Glomerular endothelial cell (primary cell): ENCODE measurements around the gene CKAP5. TPM values are rescaled to one million over a fixed set of nuclear protein-coding genes. Genes with fewer than 3 reads are reported as not detected.
"Not testable (repeated sequence)": the region's sequence is repeated elsewhere in the genome, so short reads cannot be mapped to it uniquely, and the experiment has no call there.

Source experiments
- DNase-seq: peaks from one replicate; pipeline ENCODE4 v3.0.0-alpha.2; 2011; ENCODE audit warnings: low read depth, low spot score; ENCODE audit errors: extremely low read depth
- total RNA-seq: library from RNA; depleted of rRNA; stranded (reverse); fragments of >200 nt; gene quantifications from 2 replicates; pipeline ENCODE4 v1.2.3, GENCODE V29; 2015

CKAP5 gene
- total RNA-seq, 1 donor from 2014 or later: 60.0 TPM

DNA sequence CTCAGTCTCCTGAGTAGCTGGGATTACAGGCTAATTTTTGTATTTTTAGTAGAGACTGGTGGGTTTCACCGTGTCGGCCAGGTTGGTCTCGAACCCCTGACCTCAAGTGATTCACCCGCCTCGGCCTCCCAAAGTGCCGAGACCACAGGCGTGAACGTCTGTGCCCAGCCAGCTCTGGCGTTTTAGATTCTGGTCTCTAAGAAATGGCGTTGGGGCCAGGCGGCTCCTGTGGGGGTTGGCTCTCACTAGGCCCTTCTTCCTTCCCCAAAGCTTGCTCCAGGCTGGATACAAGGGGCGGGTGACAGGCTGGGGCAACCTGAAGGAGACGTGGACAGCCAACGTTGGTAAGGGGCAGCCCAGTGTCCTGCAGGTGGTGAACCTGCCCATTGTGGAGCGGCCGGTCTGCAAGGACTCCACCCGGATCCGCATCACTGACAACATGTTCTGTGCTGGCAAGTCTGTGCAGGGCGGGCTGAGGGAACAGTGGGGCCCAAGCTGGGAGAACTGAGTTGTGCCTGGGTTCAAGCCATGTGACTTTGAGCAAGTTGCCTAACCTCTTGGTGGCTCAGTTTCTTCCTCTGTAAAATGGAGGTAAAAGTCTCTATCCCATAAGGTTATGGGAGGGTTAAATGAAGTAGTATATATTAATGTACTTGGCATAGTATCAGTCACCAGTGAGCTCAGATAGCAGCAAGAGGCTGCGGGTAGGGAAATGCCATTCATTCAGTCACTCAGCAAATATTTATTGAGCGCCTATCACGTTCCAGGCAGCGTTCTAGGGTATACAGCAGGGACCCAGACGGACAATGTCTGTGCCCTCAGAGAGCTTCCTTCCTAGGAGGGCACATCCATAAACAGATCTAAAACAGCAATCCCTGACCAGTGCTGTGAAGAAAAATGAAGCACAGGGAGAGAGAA is 116.7 kb downstream of the CKAP5 start:
- no peak for DNase-seq

DNA sequence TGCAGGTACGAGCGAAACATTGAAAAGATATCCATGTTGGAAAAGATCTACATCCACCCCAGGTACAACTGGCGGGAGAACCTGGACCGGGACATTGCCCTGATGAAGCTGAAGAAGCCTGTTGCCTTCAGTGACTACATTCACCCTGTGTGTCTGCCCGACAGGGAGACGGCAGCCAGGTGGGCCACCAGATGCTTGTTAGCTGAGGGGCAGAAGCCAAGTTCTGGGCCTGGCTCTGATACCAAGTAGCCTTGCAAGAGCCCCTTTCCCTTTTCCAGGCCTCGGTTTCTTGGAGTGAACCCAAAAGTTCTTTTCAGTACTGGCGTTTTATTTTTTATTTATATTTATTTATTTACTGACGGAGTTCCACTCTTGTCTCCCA is 117.4 kb downstream of the CKAP5 start:
- DNase-seq: no peak

DNA sequence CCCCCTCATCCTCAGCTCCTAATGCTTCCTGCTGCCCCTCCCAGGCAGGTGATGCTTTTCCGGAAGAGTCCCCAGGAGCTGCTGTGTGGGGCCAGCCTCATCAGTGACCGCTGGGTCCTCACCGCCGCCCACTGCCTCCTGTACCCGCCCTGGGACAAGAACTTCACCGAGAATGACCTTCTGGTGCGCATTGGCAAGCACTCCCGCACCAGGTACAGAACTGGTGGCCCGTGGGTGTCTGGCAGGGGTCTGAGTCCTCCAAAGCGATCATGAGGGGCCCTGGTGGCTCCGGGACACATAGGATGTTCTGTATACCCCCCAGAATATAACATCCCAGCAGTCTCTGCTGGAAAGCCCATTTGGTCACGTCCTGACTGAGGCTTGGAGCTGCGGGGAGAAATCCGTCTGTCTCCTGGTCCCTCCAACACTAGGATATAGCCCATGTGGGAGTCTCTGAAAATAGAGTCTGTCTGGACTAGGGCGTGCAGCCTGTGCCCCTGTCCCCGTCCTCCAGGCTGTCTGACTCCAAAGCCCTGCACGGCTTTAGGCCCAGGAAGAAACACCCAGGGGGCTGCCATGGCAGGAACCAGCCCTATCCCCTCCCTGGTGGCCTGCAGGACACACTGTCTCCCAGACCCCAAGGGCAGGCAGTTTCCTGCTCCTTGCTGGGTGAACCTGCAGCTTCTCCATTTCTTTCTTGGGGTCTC is 118.0 kb downstream of the CKAP5 start:
- no peak for DNase-seq

DNA sequence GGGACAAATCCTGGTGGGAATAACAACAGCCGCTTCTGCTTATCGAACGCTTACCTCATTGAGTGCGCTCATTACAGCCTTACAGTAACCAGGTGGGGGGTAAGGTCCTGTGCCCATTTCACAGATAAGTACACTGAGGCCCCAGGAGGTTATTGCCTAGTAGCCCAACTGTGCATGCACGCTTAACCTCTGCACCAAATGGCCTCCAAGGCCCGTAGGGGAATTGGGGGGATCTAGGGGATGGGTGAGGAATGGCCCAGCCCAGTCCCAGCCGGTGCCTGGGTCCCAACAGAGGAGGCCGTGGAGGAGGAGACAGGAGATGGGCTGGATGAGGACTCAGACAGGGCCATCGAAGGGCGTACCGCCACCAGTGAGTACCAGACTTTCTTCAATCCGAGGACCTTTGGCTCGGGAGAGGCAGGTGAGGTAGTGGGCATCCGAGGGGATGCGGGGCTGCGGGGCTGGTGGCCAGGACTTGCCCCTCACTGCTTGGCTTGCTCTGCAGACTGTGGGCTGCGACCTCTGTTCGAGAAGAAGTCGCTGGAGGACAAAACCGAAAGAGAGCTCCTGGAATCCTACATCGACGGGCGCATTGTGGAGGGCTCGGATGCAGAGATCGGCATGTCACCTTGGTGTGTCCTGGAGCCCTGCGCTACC is 119.7 kb downstream of the CKAP5 start:
- DNase-seq: no peak

DNA sequence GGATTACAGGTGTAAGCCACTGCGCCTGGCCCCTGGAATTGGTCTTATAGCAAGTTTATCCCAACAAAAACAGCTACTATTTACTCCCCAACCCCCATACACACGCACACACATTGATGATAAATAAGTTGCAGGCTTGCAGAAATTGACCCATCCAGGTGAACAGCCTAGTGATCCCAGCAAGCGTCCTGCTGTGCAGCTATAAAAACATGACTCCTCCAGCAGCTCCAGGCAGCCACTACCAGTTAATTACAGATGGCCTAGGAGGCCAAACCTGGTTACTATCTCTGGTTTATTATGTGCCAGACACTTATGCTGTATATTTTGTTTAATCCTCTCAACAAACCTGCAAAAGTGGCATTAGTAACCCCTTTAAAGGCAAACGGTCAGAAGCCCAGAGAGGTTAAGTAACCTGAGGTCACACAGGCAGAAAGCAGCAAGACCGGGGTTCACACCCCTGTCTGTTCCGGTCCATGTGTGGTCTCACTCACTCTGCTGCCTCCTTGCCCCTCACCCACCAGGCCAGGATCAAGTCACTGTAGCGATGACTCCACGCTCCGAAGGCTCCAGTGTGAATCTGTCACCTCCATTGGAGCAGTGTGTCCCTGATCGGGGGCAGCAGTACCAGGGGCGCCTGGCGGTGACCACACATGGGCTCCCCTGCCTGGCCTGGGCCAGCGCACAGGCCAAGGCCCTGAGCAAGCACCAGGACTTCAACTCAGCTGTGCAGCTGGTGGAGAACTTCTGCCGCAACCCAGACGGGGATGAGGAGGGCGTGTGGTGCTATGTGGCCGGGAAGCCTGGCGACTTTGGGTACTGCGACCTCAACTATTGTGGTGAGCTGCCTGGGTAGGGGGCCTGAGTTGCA is 120.5 kb downstream of the CKAP5 start:
- no peak for DNase-seq

DNA sequence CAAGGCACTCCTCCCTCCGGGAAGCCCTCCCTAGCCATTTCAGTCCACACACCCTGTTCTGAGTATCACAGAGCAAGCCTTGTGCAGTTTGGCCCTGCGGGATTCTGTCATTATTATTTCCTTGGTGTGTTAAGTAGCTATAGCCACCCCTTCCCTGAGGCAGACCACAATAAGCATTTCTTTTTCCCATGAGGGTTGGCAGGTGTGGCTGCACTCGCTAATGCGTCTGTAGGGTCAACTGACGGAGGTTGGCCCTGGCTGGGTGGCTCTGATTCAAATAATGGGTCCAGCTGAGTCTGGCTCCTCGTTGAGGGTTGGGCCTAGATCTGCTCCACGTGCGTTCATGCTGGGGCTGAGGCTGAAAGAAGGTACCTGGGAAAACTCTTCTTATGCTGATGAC is 122.0 kb downstream of the CKAP5 start:
- DNase-seq: no peak

DNA sequence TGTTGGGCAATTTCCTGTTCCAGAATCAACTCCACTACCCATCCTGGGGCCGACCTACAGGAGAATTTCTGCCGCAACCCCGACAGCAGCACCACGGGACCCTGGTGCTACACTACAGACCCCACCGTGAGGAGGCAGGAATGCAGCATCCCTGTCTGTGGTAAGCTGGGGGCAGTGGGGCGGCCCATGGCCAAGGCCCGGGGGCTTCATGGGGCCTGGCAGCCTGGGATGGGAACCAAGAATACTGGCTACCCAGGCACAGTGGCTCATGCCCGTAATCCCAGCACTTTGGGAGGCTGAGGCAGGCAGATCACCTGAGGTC is 122.8 kb downstream of the CKAP5 start:
- no peak for DNase-seq

DNA sequence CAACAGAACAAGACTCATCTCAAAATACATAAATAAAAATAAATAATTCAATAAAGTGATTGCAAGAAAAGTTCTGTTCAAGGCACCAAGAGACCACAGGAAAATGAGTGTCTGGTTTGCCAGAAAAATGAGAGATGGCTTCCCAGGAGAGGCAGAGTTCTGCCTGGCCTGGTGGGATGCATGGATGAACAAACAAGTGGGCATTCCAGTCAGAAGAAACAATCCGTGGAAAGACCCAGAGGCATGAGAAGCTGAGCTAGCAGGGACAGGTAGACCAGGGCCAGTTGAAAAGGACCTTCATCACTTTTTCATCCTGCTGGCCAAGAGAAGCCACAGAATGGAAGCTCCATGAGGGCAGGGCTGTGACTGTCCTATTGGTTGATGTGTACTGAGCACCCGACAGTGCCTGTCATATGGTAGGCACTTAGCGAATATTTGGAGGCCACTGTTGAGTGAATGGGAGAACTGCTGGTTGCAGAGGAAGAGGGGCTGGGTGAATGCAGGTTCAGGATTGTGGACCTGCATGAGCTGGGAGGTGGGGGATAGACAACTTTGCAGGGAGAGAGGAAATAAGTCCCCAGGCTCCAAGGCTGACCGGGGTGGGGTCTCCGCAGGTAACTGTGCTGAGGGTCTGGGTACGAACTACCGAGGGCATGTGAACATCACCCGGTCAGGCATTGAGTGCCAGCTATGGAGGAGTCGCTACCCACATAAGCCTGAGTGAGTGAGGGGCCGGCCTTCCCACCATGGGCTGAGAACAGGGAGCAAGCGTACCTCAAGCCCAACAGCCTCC is 123.3 kb downstream of the CKAP5 start:
- no peak for DNase-seq

DNA sequence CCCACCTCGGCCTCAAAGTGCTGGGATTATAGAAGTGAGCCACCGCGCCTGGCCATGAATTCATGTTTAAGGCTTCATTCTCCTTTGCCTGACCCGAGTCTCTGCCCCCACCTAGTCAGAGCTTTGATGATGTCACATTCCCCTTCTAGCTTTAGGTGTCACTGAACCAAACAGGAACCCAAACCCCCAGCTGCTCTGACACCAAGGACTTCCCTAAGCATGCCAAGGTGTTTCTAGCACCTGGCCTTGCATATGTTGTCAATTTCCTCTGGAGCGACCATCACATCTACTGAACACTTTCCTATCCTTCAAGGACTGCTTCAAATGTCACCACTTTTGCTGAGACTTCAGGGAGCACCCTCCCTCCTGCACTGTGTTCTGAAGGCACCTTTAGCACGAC is 124.8 kb downstream of the CKAP5 start:
- no peak for DNase-seq

DNA sequence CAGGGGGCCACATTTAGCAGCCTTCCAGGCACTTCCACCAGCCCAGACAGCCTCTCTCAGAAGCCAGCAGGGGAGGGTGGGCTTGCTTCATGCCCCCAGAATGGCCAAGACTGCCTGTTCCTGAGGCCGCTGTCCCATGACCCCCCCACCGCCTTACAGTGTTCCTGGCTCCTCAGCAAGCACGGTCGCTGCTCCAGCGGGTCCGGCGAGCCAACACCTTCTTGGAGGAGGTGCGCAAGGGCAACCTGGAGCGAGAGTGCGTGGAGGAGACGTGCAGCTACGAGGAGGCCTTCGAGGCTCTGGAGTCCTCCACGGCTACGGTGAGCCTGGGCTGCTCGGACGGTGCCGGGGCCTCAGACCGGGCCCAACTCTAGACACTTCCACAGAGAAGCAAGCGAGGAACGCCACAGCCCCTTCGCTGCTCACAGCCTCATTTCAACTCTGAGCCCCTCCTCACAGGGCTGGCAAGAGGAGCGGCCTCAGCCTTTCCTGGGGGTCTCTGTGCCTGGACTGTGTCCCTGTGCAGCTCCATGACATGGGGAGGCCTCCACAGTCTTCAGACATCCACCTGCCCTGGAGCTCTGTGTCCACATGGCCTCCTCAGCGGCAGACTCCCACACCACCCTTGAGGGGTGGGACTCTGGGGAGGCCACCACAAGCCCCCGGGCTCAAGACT is 126.4 kb downstream of the CKAP5 start:
- no peak for DNase-seq

DNA sequence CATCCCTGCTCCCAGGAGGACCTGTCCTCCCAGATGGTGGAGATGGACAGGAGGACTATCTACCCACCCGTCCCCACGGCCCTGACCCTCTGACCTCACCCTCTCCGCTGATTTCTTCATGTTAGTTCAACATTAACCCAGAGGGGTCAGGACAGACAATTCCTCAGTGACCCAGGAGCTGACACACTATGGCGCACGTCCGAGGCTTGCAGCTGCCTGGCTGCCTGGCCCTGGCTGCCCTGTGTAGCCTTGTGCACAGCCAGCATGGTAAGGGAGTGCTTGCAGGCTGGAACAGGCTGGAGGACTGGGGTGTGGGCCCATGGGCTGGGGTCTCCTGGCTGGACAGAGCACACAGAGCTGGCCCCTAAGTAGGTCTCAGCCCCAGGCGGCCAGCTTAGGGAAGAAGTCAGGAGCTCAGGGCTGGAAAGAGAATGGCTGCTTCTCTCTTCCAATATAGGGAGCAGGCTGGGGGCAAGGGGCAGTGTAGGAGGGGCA is 127.0 kb downstream of the CKAP5 start, which contains the start of gene F2:
TSS of gene F2 (plus strand) at position 166 of the 495 bp plus-strand sequence. CDS start at position 189, 23 bp downstream.
- DNase-seq: no peak

DNA sequence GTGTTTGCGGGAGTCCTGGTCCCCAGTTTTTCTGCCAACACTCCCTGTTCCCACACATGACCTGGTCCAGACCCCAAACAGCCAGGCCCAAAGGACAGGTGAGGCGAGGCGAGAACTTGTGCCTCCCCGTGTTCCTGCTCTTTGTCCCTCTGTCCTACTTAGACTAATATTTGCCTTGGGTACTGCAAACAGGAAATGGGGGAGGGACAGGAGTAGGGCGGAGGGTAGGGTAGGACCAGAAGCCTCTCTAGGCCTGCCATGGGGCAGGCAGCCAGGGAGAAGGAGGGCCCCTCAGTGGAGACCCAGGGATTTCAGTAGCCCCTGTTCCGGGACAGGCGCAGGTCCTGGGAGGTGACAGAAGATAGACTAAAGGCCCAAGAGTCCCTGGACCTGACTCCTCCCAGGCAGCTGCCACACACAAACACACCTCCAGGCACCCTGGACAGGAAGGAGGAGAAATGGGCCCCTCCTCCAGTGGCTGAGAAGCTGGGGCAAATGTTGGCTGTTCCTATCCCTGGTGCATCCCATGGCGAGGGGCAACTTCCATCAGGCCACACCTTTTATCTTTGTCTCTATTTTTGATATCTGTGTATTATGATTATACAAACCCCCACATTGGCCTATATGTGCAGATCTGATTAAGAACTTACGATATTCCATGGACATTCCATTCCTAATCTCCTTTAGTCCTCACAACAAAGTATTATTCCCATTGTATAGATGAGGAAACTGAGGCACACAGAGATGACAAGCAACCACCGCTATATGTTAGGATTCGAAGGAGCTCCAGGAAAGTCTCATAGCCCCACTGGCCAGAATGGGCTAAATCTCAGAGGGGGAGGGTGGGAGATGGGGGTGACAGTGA is 127.7 kb downstream of the CKAP5 start:
- no peak for DNase-seq

DNA sequence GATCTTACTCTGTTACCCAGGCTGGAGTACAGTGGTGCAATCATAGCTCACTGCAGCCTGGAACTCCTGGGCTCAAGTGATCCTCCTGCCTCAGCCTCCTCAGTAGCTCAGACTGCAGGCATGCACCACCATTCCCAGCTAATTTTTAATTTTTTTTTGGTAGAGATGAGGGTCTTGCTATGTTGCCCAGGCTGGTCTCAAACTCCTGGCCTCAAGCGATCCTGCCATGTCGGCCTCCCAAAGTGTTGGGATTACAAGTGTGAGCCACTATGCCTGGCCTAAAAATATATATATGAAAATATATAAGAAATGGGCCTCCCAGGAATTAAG is 128.3 kb downstream of the CKAP5 start:
- DNase-seq: not testable (repeated sequence)

DNA sequence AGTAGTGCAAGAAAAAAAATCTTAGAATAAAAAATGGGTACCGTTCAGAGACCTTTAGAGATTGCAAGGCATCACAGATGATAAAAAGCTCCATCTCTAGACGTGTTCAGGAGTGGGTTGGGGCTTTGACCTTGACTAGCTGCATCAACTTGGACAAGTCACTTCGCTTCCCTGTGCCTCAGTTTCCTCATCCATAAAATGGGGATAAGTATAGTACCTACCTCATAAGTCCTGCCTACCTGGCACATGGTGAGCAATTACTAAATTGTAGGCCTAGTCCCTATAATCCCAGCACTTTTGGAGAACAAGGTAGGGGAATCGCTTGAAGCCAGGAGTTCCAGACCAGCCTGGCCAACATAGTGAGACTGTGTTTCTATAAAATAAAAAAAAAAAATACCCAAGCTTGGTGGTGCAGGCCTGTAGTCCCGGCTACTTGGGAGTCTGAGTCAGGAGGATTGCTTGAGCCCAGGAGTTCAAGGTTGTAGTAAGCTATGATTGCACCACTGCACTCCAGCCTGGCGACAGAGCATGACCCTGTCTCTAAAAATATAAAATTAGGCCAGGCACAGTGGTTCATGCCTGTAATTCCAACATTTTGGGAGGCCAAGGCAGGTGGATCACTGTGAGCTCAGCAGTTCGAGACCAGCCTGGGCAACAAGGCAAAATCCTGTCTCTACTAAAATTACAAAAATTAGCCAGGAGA is 133.1 kb downstream of the CKAP5 start:
- no peak for DNase-seq

DNA sequence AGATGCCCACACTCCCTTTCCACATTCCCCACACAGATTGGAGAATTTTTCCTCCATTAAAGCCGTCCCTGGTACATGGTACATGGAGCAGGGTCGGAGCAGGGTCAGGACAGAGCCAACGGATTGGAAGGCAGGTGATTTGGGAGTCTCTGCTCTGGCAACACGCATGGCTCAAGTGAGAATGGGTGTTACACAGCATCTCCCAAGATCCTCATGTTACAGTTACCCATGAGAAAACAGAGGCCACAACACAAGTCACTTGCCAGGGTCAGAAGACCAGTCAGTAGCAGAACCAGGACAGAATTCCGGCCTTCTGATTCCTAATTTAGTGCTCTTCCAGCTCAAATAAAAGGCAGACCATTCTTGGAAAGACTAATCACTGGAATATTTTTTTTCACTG is 134.8 kb downstream of the CKAP5 start:
- DNase-seq: no peak

DNA sequence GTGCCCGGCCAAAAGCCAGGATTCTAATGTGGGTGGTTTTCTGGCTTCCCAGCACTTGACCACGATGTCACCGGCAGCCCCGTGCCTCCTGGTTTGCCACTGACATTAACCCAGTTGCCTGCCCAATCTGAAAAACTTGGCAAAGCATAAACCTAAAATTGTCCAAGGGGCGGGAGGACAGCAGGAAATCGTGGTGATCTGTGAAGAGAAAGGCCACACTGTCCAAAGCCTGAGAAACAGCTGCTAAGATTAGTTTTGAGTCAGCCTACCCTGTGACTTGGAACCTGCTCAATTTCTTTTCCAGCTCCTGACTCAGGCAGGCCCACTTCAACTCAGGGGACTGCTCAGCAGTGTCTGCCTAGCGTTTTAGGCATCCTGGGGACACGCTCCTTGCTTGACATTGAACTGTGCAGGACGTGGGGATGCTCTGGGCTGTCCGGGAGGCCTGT is 135.2 kb downstream of the CKAP5 start:
- DNase-seq: no peak

DNA sequence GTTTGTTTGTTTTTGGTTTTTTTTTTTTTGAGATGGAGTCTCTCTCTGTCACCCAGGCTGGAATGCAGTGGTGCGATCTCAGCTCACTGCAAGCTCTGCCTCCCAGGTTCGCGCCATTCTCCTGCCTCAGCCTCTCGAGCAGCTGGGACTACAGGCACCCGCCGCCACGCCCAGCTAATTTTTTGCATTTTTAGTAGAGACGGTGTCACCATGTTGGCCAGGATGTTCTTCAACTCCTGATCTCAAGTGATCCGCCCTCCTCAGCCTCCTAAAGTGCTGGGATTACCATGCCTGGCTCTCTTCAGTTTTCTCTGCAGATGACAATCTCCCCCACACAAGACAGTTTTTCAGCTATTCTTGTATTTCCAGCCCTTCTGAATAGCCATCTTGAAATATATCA is 136.7 kb downstream of the CKAP5 start:
- DNase-seq: not testable (repeated sequence)

DNA sequence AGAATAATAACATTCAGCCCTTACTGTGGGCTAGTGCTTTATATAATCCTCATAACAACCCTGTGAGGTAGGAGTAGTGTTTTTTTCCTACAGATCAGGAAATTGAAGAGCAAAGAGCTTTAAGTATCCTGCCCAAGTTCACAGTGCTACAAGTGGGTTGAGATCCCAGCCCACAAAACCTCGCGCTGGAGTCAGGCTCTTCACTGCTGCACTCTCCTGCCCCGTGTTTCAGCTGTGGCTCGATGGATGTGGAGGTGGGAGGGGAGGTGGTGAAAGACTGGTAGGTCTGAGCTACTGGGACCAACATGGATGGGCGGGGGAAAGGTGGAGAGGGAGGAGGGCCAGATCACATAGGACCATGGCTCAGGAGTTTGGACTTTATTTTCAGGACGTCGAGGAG is 139.2 kb downstream of the CKAP5 start:
- no peak for DNase-seq
